MM.1S (cell line): ENCODE data around the gene TPST1.

Experiments used
- CTCF ChIP-seq: fragments of 300-600 bp; sonication (generic); IDR thresholded peaks from 2 replicates; pipeline ENCODE4 v1.5.1; 2016; ENCODE audit warnings: antibody characterized with exemption, low read length, mixed read lengths
- EZH2 ChIP-seq: fragments of 300-600 bp; sonication (generic); optimal IDR thresholded peaks from 2 replicates; pipeline ENCODE3; 2017; ENCODE audit warnings: low read depth, mild to moderate bottlenecking, antibody characterized with exemption, low read length, mixed read lengths
- EZH2phosphoT487 ChIP-seq: fragments of 300-600 bp; sonication (generic); IDR thresholded peaks from 2 replicates; pipeline ENCODE4 v1.6.1; 2018; ENCODE audit warnings: antibody characterized with exemption, low read length

DNA sequence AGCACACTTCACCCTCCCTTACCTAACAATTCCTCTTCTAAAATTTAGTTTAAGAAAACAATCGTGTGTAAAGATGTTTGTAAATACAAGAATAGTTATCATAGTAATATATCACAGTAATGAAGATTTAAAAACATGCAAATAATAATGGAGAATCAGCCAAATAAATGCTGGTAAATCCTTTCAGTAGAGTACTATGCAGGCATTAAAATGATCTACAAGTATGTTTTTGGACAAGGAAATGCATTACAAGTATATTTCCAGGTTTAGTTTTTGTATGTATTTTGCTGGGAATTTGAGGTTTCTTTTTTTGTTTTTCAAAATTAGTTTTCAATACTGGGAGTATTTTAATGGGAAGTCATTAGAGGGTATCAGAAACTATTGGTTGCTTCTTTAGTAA lies 22.7 kb downstream of the TPST1 start:
- TF ChIP-seq CTCF (no peak), EZH2 (no peak), EZH2phosphoT487 (no peak)
